DOHH2 (cell line): ENCODE results near the gene GNB1L.
A peak's percentile ranks its signal among the peaks of the same experiment; 100 is the strongest.

Experiments used
- H3F3A ChIP-seq: fragments of 200-600 bp; sonication (generic), shearing (Covaris generic); 2 replicates; pipeline ENCODE4 v1.6.0; 2016; ENCODE audit warnings: antibody characterized with exemption, mild to moderate bottlenecking; ENCODE audit not compliant: control insufficient read depth, insufficient read depth
- H3K27ac ChIP-seq: fragments of 200-600 bp; sonication (generic); 2 replicates; pipeline ENCODE4 v1.5.1; 2014; ENCODE audit warnings: low read depth, mild to moderate bottlenecking, low read length, moderate library complexity
- H3K27me3 ChIP-seq: fragments of 200-600 bp; sonication (generic); 2 replicates; pipeline ENCODE4 v1.6.1; 2014; ENCODE audit warnings: mild to moderate bottlenecking, low read length, mixed read lengths; ENCODE audit not compliant: control insufficient read depth
- H3K36me3 ChIP-seq: fragments of 200-600 bp; sonication (generic); 2 replicates; pipeline ENCODE4 v1.6.1; 2014; ENCODE audit warnings: mild to moderate bottlenecking, low read length, moderate library complexity, mixed read lengths; ENCODE audit not compliant: control insufficient read depth
- H3K4me1 ChIP-seq: fragments of 200-600 bp; sonication (generic); 2 replicates; pipeline ENCODE4 v1.6.1; 2014; ENCODE audit warnings: mild to moderate bottlenecking, low read length, mixed read lengths; ENCODE audit not compliant: control insufficient read depth
- H3K4me2 ChIP-seq: fragments of 200-600 bp; sonication (generic); 2 replicates; pipeline ENCODE4 v1.6.0; 2014; ENCODE audit warnings: mild to moderate bottlenecking, low read length, moderate library complexity
- H3K4me3 ChIP-seq: fragments of 200-600 bp; sonication (generic); 2 replicates; pipeline ENCODE4 v1.5.1; 2014; ENCODE audit warnings: mild to moderate bottlenecking, low read length, mixed read lengths
- H3K79me2 ChIP-seq: fragments of 200-600 bp; sonication (generic); 2 replicates; pipeline ENCODE4 v1.6.1; 2014; ENCODE audit warnings: mild to moderate bottlenecking, low read length, mixed read lengths; ENCODE audit not compliant: control insufficient read depth
- H3K9me2 ChIP-seq: fragments of 200-600 bp; sonication (generic); replicated peaks from 2 replicates; pipeline ENCODE4 v1.6.1; 2014; ENCODE audit warnings: mild to moderate bottlenecking, low read length, mixed read lengths; ENCODE audit not compliant: control insufficient read depth
- H3K9me3 ChIP-seq: fragments of 200-600 bp; sonication (generic); 2 replicates; pipeline ENCODE4 v1.6.1; 2014; ENCODE audit warnings: antibody characterized with exemption, low read length, mixed read lengths; ENCODE audit not compliant: control insufficient read depth, insufficient read depth
- H4K20me1 ChIP-seq: fragments of 200-600 bp; sonication (generic); 2 replicates; pipeline ENCODE4 v1.6.0; 2014; ENCODE audit warnings: low read depth, mild to moderate bottlenecking, antibody characterized with exemption, low read length, moderate library complexity; ENCODE audit not compliant: control insufficient read depth, insufficient read depth
- EZH2phosphoT487 ChIP-seq: fragments of 200-600 bp; sonication (generic); IDR thresholded peaks from 2 replicates; pipeline ENCODE4 v1.6.1; 2017; ENCODE audit warnings: borderline replicate concordance, mild to moderate bottlenecking, antibody characterized with exemption, low read length, moderate library complexity, mixed read lengths
- TF ChIP-seq, protein P1 (sequence below): fragments of 200-600 bp; sonication (generic); IDR thresholded peaks from one replicate; pipeline ENCODE4 v1.5.1; 2014; ENCODE audit warnings: antibody characterized with exemption, mild to moderate bottlenecking, low read depth, low read length; ENCODE audit not compliant: poor library complexity, severe bottlenecking

GNB1L gene

DNA sequence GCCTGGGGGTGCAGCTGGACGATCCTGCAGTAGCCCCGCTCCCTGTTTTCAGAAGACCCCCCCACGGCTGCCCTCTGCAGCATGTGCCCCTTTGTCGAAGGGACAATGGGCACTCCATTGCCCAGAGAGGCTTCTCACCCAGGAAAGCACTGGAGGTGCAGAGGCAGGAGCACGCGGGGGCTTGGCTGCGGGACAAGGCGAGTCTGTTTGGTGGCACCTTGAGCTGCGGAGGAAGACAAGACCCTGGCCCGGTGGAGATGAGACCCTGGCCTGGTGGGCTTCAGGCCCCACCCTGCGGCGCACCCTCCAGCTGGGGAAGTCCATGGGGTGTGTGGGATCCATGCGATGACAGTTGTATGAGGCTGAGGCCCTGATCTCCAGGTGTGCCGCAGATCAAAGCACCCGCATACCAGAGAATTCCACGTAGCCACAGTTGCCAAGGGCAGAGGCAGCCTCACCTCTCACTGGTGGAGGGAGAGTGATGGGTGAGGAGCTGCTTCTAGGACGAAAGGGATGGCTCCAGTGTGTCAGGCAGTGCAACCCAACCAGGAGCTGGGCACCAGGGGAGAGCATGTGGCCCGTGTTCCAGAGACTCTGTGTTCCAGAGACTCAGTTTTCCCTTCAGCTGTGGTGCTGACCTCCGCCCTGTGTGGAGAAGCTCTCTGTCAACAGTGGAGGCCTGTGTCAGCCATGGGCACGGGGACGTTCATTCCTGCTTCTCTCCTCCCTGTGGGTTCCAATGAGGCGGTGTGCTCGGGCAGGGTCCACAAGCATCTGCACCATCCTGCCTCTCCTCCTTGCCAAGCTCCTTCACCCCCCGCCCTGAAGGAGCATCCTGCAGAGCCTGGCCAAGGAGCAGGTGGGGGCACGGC lies 84.1 kb downstream of the GNB1L start:
- TF ChIP-seq EZH2phosphoT487: no peak
- TF ChIP-seq, protein P1, sequence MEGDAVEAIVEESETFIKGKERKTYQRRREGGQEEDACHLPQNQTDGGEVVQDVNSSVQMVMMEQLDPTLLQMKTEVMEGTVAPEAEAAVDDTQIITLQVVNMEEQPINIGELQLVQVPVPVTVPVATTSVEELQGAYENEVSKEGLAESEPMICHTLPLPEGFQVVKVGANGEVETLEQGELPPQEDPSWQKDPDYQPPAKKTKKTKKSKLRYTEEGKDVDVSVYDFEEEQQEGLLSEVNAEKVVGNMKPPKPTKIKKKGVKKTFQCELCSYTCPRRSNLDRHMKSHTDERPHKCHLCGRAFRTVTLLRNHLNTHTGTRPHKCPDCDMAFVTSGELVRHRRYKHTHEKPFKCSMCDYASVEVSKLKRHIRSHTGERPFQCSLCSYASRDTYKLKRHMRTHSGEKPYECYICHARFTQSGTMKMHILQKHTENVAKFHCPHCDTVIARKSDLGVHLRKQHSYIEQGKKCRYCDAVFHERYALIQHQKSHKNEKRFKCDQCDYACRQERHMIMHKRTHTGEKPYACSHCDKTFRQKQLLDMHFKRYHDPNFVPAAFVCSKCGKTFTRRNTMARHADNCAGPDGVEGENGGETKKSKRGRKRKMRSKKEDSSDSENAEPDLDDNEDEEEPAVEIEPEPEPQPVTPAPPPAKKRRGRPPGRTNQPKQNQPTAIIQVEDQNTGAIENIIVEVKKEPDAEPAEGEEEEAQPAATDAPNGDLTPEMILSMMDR: no peak
- H3K4me3 ChIP-seq: no peak overlapping the region
- no peaks in the 10 kb centered on the region for H3K79me2 ChIP-seq
- no peaks in the 10 kb centered on the region for H3K9me3 ChIP-seq
- peaks cover 72% of the 10 kb centered on the region for H3K27me3 ChIP-seq
- no peaks in the 10 kb centered on the region for H3K9me2 ChIP-seq
- no peak overlapping the region for H3K27ac ChIP-seq
- H3K4me2 ChIP-seq: no peak overlapping the region
- H3F3A ChIP-seq: 0 out of 2 replicates have a peak, but pooled peaks cover 6% of the 10 kb centered on the region
- peaks cover 8% of the 10 kb centered on the region; the same call in 1 of the 2 replicates for H4K20me1 ChIP-seq
- H3K4me1 ChIP-seq: peaks cover 37% of the 10 kb centered on the region
- no peaks in the 10 kb centered on the region for H3K36me3 ChIP-seq

DNA sequence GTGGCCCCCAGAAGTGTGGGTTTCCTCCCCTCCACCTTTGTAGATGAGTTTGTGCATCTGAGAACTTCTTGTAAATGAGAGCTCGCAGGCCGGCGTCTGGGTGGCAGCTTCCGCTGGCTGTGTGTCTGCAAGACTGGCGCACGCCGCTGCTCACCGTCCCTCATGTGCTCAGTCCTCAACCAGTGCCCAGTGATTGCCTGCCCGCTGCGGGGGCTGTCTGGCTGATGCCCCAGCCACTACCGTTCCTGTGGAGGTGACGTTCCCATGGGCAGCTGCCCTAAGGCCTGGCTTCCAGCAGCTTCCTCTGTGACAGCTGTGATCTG lies 85.3 kb downstream of the GNB1L start:
- TF ChIP-seq, protein P1: no peak
- TF ChIP-seq EZH2phosphoT487: no peak
- H3K36me3 ChIP-seq: no peaks in the 10 kb centered on the region
- H3K27me3 ChIP-seq: peaks cover 80% of the 10 kb centered on the region

DNA sequence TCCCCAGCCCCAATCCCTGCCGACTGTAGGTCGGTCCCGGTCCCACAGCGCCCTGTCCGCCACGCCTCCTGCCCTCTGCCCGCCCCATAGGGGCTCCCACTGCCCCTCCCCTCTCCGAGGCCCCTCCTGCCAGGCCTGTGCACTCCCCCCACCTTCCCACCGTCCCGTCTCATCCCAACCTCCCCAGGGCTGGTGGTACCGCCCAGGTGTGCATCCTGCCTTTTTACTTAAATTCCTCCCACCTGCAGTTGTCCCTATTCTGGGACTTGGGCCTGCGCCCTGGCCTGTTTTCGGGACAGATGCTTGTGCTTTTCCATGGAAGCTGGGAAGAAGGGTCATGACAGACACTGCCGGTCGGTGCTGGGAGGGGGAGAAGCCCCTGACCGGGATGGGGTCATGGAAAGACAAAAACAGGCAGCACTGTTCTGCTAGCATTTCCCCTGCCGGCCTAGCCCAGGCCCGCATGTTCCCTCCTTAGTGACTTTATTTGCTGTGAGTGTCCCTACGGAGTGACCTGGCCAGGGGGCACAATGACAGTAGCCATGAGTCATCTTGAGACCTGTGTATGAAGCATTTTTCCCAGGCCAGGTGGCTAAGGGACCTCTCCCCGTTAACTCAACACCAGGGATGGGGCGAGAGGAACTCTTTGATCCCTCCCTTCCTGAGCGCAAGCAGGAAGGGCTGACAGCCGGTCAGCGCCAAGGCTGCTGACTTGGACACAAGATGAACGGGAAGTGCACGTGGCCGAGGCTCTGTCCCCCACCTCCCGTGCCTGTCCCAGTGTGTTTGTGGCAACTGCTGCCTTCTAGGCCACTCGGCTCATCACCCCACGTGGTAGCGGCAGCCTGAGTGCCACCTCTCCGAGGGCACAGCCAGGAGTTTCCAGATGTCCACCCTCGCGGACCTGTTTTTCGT lies 87.0 kb downstream of the GNB1L start:
- Histone ChIP-seq H3K27me3 (peaks cover 82% of the 10 kb centered on the region), H3K79me2 (no peaks in the 10 kb centered on the region), H3K36me3 (no peaks in the 10 kb centered on the region), H3K4me2 (peak overlapping the region; percentile 14; the same call in 1 of the 2 replicates), H3K4me3 (no peak overlapping the region), H3K4me1 (peaks cover 17% of the 10 kb centered on the region), H3K9me2 (no peaks in the 10 kb centered on the region), H4K20me1 (no peaks in the 10 kb centered on the region), H3K9me3 (no peaks in the 10 kb centered on the region), H3F3A (0 out of 2 replicates have a peak, but pooled peaks cover 6% of the 10 kb centered on the region), H3K27ac (no peak overlapping the region)
- TF ChIP-seq, protein P1: no peak
- TF ChIP-seq EZH2phosphoT487: no peak

More for the DNA sequence above, 85.3 kb downstream of the GNB1L start:
- Histone ChIP-seq H3K9me2 (no peaks in the 10 kb centered on the region), H3K4me1 (peaks cover 34% of the 10 kb centered on the region), H4K20me1 (peaks cover 8% of the 10 kb centered on the region; the same call in 1 of the 2 replicates), H3K9me3 (no peaks in the 10 kb centered on the region), H3K4me3 (no peak overlapping the region), H3K79me2 (no peaks in the 10 kb centered on the region), H3K4me2 (no peak overlapping the region), H3F3A (0 out of 2 replicates have a peak, but pooled peaks cover 6% of the 10 kb centered on the region), H3K27ac (no peak overlapping the region)
